Mammary epithelial cell (primary cell): ENCODE measurements around the gene ERVV-1.

Experiments
- EZH2 ChIP-seq: IDR thresholded peaks from 2 replicates; pipeline ENCODE4 v1.6.1; 2012; ENCODE audit warnings: low read length, inconsistent platforms, borderline replicate concordance
- TF ChIP-seq, protein P1 (sequence below), 2 donors: IDR thresholded peaks in 1 of 2; conservative IDR thresholded peaks in 1 of 2; 2 replicates each; pipeline ENCODE4 v1.5.1; 2011 to 2012; ENCODE audit warnings: inconsistent platforms in 2 of 2, low read length in 2 of 2, mild to moderate bottlenecking in 2 of 2, control low read depth in 1 of 2, low read depth in 1 of 2; ENCODE audit not compliant: insufficient read depth in 1 of 2; ENCODE audit errors: extremely low read depth in 1 of 2

- TF ChIP-seq, protein P1, sequence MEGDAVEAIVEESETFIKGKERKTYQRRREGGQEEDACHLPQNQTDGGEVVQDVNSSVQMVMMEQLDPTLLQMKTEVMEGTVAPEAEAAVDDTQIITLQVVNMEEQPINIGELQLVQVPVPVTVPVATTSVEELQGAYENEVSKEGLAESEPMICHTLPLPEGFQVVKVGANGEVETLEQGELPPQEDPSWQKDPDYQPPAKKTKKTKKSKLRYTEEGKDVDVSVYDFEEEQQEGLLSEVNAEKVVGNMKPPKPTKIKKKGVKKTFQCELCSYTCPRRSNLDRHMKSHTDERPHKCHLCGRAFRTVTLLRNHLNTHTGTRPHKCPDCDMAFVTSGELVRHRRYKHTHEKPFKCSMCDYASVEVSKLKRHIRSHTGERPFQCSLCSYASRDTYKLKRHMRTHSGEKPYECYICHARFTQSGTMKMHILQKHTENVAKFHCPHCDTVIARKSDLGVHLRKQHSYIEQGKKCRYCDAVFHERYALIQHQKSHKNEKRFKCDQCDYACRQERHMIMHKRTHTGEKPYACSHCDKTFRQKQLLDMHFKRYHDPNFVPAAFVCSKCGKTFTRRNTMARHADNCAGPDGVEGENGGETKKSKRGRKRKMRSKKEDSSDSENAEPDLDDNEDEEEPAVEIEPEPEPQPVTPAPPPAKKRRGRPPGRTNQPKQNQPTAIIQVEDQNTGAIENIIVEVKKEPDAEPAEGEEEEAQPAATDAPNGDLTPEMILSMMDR (conservative IDR thresholded peaks at IDR 0.05 in 1 of 2, IDR thresholded peaks at IDR 0.05 in 1 of 2; ENCODE audit: extremely low read depth in 1 of 2, insufficient read depth in 1 of 2, low read depth in 1 of 2, low read length in 2 of 2): no peak
- no peak for TF ChIP-seq EZH2
Measured at GRCh38 chr19:53002479-53002878, 11.2 kb upstream of the ERVV-1 start.
